Peyer's patch (tissue), 4 donors: ENCODE measurements around the gene ALG11.

Source experiments
- CTCF ChIP-seq, 6 experiments: fragments of 450-650 bp in 4 of 6; fragments of 200-600 bp in 2 of 6; sonication (generic) in 1 of 6; IDR thresholded peaks; one replicate each; pipeline ENCODE4 v1.5.1; 2017 to 2019; ENCODE audit warnings: antibody characterized with exemption in 6 of 6, mild to moderate bottlenecking in 3 of 6, moderate library complexity in 1 of 6
- POLR2A ChIP-seq, 2 donors: fragments of 450-650 bp; IDR thresholded peaks; one replicate each; pipeline ENCODE4 v1.5.1; 2017; ENCODE audit warnings: antibody characterized with exemption in 2 of 2, mild to moderate bottlenecking in 2 of 2, moderate library complexity in 2 of 2

- no peak for TF ChIP-seq CTCF (IDR thresholded peaks at IDR 0.05)
- no peak for TF ChIP-seq POLR2A (IDR thresholded peaks at IDR 0.05)
Measured at GRCh38 chr13:51998723-51999509, 13.3 kb upstream of the ALG11 start.
